HG03103 (cell line): ENCODE results near the gene KCNIP1.

Source experiments
- ATAC-seq: cut with Tn5 transposase; IDR thresholded peaks from one replicate; pipeline ENCODE4 v1.9.1; 2021; ENCODE audit warnings: low read depth; ENCODE audit not compliant: unreplicated experiment

The KCNIP1 gene

GRCh38 chr5:170625221-170626165 is 121.7 kb downstream of the KCNIP1 start:
- no peak for ATAC-seq

DNA sequence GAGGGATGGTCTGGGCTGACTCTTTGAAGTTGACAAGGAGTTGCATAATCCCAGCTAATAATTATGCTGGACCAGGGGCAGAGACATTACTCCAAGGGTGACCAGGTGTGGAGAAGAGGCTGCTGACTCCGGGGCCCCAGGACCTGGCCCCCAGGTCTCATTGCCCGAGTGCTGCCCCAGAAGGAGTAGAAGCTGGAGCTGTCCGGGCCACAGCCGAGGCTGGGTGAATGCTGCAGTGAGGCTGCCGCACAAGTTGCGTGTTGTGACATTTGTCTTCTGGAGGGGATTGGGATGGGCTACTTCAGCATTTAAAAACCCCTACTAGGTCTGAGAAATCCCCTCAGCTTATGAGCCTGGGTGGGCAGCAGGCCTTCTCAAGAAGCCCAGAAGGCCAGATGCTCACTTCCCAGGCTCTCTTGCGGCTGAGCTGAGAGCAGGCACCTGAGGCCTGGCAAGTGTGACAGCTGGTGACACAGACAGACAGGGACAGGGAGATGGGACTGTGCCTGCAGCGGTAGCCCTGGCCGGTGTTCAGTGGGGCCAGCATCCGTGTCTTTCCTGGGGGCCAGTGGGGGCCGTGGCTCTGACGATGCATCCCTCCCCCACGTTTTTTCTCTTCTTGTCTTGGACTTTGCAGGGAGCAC is 122.8 kb downstream of the KCNIP1 start:
- ATAC-seq, result no peak

GRCh38 chr5:170627271-170627670 is 123.5 kb downstream of the KCNIP1 start:
- no peak for ATAC-seq

- ATAC-seq, result no peak
Observed at GRCh38 chr5:170628028-170628427, 124.2 kb downstream of the KCNIP1 start.

- ATAC-seq, result no peak
Observed at GRCh38 chr5:170628691-170629565, 125.1 kb downstream of the KCNIP1 start.

GRCh38 chr5:170629566-170630175 is 125.9 kb downstream of the KCNIP1 start:
- ATAC-seq, result no peak

DNA sequence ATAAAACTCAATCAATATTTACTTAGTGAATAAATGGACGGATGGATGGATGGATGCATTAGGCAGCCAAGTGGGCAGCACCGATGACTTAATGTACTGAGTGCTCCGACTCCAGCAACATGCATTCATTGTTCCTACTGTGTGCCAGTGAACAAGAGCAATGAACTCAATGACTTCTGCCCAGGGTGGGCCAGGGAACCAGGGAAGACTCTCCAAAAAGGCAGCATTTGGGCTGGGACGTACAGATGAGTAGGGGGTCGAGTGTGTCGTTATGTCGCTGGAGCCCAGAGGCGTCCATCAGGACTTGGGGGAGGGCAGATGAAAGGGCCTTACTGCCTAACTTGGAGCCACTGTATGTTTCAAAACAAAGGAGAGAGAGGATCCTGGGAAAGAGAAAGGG is 126.4 kb downstream of the KCNIP1 start:
- ATAC-seq, result no peak

- ATAC-seq, result no peak
Observed at GRCh38 chr5:170630711-170631141, 126.9 kb downstream of the KCNIP1 start.

DNA sequence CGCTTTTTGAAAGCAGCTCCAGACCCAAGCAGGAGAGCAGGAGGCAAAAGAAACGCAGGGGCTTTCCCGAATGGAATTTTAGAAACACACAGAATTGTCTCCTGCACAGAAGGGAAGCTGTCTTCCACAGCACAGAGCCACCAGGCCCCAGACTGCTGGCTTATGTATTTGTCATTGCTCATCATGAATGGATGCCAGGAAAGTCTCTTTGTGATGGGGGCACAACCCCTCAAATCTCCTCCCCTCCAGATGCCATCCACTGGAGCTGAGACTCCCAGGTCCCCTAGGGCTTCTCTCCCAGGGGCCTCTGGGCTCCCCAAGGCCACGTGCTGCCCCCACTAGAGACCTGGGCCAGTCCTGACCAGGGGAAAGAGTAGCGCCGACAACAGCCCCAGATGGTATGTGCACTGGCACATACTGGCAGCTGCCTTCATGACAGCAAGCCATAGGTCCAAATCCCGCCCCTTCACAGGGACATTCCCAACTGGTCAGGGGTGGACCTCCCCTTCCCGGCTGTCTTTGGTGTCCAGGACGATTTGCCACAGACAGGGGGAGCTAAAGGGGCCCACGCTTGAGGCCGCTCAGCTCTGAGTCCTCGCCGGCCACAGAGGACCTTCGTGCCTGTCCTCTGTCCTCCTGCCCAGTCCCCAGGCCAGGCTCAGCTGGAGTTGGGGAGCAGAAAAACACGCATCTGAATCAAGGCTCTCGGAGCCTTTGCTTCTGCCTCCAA is 127.8 kb downstream of the KCNIP1 start:
- ATAC-seq, result no peak

- no peak for ATAC-seq
Observed at GRCh38 chr5:170632266-170632984, 128.6 kb downstream of the KCNIP1 start.

GRCh38 chr5:170632985-170633234 is 129.1 kb downstream of the KCNIP1 start:
- ATAC-seq, result no peak

GRCh38 chr5:170633235-170634081 is 129.6 kb downstream of the KCNIP1 start:
- no peak for ATAC-seq

- ATAC-seq, result no peak
Observed at GRCh38 chr5:170634256-170634990, 130.6 kb downstream of the KCNIP1 start.

GRCh38 chr5:170635706-170636105 is 131.9 kb downstream of the KCNIP1 start:
- no peak for ATAC-seq

DNA sequence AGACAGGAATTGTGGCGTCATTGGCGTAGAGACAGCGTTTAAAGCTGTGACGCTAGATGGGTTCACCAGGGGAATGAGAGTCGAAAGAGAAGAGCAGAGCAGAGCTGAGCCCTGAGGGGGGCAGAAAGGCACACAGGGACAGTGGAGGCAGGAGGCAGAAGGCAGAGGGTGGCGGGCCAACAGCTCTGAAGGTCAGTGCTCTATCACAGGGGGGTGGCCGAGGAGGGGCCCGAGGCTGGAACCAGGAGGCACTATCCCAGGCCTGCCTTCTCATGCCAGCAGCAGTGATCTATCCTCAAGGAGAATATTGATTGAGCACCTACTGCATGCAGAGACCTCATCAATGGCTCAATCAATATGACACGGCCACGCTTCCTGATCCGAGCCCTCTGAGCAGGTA is 132.4 kb downstream of the KCNIP1 start:
- no peak for ATAC-seq

DNA sequence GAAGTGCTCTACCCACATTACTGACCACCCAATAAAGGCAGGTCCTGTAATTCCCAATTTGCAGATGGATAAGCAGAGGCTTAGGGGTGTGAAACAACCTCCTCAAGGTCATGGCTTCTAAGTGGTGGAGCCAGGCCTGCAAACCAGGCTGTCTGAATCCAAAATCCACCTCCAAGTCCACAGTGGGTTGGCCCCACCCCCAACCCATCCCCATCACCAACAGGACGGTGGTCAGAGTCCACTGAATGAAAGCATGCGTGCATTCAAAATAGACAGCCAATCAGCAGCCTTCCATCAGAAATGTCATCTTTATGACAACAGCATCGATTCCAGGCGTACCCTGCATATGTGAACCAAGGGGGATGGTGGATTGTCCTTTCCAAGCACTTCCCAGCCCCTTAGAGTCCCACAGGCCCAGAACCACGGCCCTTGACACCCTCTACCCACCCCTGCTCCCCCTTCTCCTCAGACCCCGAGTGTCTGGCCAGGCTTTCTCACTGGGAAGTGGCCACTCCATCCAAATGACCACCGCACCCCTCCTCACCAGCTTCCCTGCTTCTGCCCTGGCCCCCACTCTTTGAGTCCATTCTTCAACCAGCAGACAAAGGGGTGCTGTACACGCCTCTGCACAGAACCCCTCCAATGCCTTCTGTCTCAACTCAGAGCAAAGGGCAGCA is 133.1 kb downstream of the KCNIP1 start:
- no peak for ATAC-seq

- ATAC-seq, result no peak
Observed at GRCh38 chr5:170638051-170638450, 134.2 kb downstream of the KCNIP1 start.
